RPMI7951 (cell line): ENCODE results near the gene TTLL9. TPM values are rescaled to one million over a fixed set of nuclear protein-coding genes. Genes with fewer than 3 reads are reported as not detected.
"Not testable (repeated sequence)": the region's sequence is repeated elsewhere in the genome, so short reads cannot be mapped to it uniquely, and the experiment has no call there.

Source experiments
- DNase-seq: peaks from one replicate; pipeline ENCODE4 v3.0.0-alpha.2; 2012; ENCODE audit warnings: low read depth
- total RNA-seq: library from RNA; depleted of rRNA; stranded (reverse); fragments of >200 nt; shearing (Covaris generic); gene quantifications from 2 replicates; pipeline ENCODE4 v1.2.3, GENCODE V29; 2014; rRNA removed

TTLL9 gene, protein sequence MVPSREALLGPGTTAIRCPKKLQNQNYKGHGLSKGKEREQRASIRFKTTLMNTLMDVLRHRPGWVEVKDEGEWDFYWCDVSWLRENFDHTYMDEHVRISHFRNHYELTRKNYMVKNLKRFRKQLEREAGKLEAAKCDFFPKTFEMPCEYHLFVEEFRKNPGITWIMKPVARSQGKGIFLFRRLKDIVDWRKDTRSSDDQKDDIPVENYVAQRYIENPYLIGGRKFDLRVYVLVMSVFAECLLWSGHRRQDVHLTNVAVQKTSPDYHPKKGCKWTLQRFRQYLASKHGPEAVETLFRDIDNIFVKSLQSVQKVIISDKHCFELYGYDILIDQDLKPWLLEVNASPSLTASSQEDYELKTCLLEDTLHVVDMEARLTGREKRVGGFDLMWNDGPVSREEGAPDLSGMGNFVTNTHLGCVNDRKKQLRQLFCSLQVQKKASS
- not detected in 2 replicates for total RNA-seq

GRCh38 chr20:31869942-31870725 lies at the start of gene TTLL9, which contains the start of gene DUSP15:
TSS of gene TTLL9 (plus strand) at chr20:31870634. CDS start at chr20:31871127, 493 bp downstream.
TSS of gene DUSP15 (minus strand) at chr20:31870527. CDS start at chr20:31870337, 190 bp downstream.
- no peak for DNase-seq

DNA sequence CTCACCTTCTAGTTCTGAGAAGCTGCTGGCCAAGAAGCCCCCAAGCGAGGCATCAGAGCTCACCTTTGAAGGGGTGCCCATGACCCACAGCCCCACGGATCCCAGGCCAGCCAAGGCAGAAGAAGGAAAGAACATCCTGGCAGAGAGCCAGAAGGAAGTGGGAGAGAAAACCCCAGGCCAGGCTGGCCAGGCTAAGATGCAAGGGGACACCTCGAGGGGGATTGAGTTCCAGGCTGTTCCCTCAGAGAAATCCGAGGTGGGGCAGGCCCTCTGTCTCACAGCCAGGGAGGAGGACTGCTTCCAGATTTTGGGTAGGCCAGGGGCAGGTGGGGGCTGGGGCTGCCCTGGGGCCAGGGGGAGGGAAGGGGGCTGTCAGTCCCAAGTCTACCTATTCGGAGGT lies 49.0 kb upstream of the TTLL9 start:
- no peak for DNase-seq

GRCh38 chr20:31822421-31823330 lies 47.8 kb upstream of the TTLL9 start:
- peak; percentile 81 for DNase-seq

DNA sequence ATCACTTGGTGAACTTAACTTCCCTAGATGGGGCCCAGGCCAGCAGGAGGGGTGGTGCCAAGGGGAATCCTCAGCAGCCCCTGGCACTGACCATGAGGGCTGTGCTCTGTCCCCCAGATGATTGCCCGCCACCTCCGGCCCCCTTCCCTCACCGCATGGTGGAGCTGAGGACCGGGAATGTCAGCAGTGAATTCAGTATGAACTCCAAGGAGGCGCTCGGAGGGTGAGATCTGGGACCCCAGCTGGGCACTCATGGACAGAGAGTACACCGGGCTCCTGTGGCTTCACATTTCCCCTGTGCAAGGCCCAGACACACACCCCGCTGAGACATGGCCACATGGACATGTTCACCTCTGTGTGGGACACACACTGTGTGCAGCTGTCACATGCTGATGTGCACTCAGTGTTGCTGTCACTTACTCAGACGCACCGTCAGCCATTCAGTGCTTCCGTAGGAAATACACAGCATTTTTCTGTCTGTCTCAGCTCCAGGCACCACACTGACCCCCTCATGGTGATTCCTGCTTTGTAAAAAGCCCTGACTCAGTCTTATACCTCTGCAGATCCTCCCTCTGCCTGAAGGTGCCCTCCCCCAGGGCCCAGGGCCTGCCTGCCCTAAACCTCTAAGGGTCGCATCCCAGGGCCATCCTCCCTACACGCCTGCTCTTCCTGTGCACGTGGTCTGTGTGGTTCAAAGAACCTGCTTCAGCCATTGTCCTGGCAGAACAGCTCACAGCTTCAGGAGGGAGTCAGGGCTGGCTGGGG lies 46.9 kb upstream of the TTLL9 start:
- no peak for DNase-seq

- no peak for DNase-seq
Observed at GRCh38 chr20:31824125-31824485, 46.3 kb upstream of the TTLL9 start.

GRCh38 chr20:31824554-31825313 lies 45.7 kb upstream of the TTLL9 start:
- no peak for DNase-seq

GRCh38 chr20:31826074-31826473 lies 44.4 kb upstream of the TTLL9 start:
- no peak for DNase-seq

GRCh38 chr20:31827059-31827458 lies 43.4 kb upstream of the TTLL9 start:
- no peak for DNase-seq

GRCh38 chr20:31828016-31828415 lies 42.4 kb upstream of the TTLL9 start:
- DNase-seq: not testable (repeated sequence)

DNA sequence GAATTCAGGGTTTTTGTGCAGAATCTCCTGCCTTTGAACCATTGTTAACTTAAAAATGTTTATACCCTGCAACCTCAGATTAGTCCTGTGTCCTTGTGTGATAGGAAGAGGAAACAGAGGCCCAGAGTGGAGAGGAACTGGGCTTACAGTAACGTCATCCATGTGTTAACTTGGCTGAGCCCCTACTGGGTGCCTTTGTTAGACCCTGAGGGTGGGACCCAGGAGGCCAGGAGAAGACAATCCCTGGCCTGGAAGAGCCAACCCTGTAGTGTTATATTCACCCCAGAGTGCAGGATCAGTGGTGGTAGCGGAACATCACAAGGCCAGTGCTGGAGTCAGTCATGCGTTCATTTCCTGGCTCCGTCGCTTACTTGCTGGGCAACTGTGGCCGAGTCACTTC lies 40.7 kb upstream of the TTLL9 start:
- DNase-seq: no peak

- DNase-seq: no peak
Observed at GRCh38 chr20:31830406-31830981, 39.9 kb upstream of the TTLL9 start.

DNA sequence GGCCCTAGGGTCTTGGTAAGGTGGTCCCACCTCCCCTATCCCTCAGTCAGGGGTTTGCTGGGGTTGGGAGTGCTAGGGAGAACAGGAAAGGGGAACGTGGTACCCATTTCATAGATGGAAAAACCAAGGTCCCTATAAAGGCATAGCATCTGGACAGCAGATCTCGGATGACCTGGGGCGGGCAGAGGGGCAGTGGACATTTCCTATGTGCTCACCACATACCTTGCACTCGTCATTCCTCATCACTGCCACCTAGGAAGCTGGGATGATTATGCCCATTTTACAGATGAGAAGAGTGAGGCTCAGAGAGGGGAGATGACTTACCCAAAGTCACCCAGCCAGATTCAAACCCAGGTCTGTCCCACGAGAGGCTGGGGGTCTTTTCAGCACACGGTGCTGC lies 39.2 kb upstream of the TTLL9 start:
- DNase-seq: no peak

GRCh38 chr20:31831771-31832306 lies 38.6 kb upstream of the TTLL9 start:
- DNase-seq: no peak

DNA sequence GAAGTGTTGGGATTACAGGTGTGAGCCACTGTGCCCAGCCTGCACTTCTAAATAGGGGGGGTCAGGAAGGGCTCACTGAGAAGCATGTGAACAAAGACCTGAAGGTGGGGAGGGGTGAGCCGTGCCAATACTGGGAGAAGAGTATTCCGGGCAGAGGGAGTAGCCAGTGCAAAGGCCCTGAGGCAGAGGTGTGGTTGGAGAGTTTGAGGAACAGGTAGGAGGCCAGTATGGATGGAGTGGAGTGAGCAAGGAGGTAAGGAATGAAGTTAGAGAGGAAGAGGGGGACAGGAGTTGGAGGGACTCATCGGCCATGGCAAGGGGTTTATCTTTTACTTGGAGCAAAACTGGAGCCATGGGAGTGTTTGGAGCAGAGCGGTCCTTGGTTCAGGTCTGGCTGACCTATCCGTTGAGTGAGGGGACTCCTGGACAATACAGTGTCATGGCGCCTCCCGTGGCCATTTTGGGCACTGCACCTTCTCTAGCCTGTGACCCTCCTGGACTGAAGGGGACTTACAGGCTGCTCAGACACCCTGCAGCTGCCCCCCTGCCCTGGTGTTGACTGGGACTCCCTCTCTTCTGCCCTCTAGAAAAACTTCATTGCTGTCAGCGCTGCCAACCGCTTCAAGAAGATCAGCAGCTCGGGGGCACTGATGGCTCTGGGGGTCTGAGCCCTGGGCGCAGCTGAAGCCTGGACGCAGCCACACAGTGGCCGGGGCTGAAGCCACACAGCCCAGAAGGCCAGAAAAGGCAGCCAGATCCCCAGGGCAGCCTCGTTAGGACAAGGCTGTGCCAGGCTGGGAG lies 37.1 kb upstream of the TTLL9 start:
- DNase-seq: peak; percentile 52

- DNase-seq: no peak
Observed at GRCh38 chr20:31833931-31834521, 36.4 kb upstream of the TTLL9 start.

- peak; percentile 36 for DNase-seq
Observed at GRCh38 chr20:31835554-31835953, 34.9 kb upstream of the TTLL9 start.

- peak; percentile 97 for DNase-seq
Observed at GRCh38 chr20:31835977-31836852, 34.2 kb upstream of the TTLL9 start.
